ENCODE data around the gene CPXM2.

DNA sequence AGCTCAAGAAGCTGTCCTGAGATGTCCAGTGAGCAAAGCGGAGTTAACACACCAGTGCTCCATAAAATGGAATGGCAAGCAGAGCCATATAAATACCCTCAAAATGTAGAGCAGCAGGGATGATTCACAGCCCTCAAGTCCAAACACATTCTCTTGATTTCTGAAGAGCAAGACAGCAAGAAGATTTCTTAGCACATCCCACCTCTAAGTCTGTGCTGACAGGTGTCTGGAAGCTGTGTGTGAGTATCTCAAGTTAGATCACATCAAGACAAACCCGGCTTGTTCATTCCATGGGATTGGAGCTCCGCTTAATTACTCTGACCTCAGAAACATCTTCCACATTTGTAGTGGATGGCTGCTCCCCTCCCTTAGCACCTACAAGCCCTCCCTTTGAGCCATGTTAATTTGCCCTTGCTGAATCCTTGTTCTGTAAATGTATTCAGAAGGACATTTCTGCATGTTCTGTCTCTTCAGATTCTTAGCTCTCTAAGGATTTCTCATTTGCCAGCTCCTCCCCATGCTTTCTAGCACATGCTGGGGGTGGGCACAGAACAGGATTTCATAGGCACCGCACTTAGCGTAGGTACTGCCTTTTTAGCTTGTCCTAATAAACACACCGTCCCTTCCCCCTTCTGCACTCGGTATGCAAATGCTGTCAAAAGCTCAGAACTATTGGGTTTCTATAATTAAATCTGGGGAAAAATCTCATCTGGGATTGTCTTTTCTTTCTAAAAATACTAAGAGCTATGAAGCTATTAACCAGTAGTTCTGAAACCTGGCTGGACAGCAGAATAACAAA is 112.7 kb downstream of the CPXM2 start:
- TF ChIP-seq, protein P1, sequence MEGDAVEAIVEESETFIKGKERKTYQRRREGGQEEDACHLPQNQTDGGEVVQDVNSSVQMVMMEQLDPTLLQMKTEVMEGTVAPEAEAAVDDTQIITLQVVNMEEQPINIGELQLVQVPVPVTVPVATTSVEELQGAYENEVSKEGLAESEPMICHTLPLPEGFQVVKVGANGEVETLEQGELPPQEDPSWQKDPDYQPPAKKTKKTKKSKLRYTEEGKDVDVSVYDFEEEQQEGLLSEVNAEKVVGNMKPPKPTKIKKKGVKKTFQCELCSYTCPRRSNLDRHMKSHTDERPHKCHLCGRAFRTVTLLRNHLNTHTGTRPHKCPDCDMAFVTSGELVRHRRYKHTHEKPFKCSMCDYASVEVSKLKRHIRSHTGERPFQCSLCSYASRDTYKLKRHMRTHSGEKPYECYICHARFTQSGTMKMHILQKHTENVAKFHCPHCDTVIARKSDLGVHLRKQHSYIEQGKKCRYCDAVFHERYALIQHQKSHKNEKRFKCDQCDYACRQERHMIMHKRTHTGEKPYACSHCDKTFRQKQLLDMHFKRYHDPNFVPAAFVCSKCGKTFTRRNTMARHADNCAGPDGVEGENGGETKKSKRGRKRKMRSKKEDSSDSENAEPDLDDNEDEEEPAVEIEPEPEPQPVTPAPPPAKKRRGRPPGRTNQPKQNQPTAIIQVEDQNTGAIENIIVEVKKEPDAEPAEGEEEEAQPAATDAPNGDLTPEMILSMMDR (conservative IDR thresholded peaks at IDR 0.05; ENCODE audit: low read depth, low read length) = no peak
- TF ChIP-seq EZH2 (IDR thresholded peaks at IDR 0.05; ENCODE audit: low read length, unreplicated experiment) = no peak
